Pons (tissue), 1 donor: ENCODE measurements around the gene FUBP3.

Experiments used
- DNase-seq: peaks from one replicate; pipeline ENCODE4 v3.0.0-alpha.2; 2016; ENCODE audit warnings: low spot score

FUBP3 gene

DNA sequence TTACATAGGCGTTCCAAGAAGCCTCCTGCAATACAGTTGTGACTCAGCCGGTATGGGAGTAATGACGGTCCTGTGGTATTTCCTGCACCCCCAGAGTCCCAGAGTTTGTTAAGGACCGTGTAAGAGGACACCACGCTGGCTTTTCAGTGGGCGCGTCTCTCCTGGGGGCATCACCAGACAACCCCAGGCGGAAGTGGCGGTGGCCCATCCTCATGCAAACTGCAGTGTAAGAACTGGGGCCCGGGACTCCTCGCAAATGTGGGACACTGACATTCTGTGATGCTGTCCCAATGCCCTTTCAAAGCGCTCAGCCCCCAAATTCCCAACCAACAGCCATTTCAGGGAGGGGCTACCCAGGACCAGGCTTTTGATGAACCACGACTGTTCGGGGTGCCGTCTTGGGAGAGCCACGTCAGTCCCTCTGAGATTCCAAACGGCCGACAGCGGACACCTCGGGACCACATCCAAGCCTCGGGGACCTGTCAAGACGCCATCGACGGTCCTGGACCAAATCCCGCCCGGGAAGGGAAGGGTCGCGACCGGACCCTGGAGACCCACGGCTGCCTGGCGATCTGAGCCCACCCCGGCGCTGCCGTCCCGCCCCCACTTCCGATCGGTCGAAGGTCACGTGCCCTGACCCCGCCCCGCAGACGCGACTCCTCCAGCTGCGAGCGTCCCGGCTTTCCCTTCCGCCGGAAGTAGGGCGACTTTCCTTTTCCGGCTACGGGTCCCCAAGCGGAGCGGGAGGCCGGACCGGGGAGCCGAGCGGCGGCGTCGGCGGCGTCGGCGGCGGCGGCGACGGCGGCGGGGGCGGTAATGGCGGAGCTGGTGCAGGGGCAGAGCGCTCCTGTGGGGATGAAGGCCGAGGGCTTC lies at the start of gene FUBP3:
TSS of gene FUBP3 (plus strand) at position 713 of the 873 bp plus-strand sequence. CDS start at position 817, 104 bp downstream.
- DNase-seq: peak; percentile 87

GRCh38 chr9:130530938-130531337 lies 48.4 kb upstream of the FUBP3 start:
- DNase-seq: no peak

DNA sequence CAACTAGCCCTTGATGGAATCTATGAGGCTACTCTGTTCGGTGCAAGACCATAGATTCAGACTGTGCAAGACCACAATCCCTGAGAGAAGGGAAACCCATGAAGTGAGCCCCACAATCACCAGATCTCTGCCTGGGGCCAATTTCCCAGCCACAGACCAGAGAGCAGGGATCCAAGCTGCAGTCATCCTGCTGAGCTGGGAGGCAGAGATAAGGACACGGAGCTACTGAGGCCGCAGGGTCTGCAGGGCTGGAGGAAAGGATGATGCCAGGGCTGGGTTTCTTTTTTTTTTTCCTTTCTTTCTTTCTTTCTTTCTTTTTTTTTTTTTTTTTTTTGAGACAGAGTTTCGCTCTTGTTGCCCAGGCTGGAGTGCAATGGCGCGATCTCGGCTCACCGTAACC lies 47.7 kb upstream of the FUBP3 start:
- no peak for DNase-seq

GRCh38 chr9:130532426-130533080 lies 46.8 kb upstream of the FUBP3 start:
- no peak for DNase-seq

GRCh38 chr9:130535818-130536521 lies 43.4 kb upstream of the FUBP3 start:
- peak; percentile 1 for DNase-seq

- DNase-seq: no peak
Observed at GRCh38 chr9:130536701-130537107, 42.7 kb upstream of the FUBP3 start.

- DNase-seq: no peak
Observed at GRCh38 chr9:130537346-130538050, 41.9 kb upstream of the FUBP3 start.

GRCh38 chr9:130539420-130540223 lies 39.8 kb upstream of the FUBP3 start:
- no peak for DNase-seq

GRCh38 chr9:130541533-130541932 lies 37.8 kb upstream of the FUBP3 start:
- DNase-seq: no peak

DNA sequence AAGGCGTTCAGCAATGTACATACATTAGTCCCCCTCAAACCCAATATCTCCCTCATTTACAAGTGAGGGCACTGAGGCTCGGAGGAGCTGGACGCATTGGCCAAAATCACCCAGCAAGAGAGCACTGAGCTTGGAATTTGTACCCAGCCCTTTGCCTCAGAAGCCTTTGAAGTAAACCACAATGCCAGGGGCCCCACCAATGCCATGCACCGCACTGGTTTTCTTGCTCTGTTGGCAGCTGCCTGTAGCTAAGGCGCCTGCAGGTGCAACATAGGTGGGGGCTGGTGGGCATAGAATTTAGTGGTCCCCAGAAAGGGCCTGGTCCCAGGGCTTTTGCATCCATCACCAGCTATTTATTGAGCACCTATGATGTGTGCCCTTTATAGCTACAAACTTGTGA lies 37.3 kb upstream of the FUBP3 start:
- no peak for DNase-seq

DNA sequence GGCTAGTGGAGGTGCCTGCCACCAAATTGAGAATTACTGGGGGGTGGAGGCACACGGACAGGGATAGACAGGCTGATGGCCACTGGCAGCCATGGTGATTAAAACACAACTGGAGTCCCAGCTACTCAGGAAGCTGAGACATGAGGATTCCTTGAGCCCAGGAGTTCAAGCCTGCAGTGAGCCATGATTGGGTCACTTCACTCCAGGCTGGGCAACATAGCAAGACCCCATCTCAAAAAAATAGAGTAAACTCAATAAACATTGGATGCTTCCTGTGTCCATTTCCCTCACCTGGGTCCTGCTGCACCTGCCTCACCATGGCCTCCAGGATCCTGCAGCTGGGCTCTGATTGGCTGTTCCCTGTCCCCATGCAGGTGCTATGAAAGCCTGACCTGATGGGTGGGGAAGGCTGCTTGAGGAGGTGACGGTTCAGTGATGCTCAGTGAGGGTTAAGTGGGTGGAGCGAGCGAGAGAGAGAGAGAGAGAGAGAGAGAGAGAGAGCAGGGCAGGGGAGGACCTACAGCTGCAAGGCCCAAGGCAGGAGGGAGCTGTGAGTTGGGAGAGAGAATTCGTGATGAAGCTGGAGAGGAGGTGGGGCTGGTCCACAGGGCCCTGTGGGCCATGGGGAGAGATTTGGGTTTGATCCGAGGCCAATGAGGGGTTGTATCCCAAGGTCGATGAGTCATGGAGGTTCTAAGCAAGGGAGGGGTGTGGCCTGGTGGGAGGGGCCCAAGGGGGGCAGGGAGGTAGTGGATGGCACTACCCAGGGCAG lies 36.7 kb upstream of the FUBP3 start:
- no peak for DNase-seq

DNA sequence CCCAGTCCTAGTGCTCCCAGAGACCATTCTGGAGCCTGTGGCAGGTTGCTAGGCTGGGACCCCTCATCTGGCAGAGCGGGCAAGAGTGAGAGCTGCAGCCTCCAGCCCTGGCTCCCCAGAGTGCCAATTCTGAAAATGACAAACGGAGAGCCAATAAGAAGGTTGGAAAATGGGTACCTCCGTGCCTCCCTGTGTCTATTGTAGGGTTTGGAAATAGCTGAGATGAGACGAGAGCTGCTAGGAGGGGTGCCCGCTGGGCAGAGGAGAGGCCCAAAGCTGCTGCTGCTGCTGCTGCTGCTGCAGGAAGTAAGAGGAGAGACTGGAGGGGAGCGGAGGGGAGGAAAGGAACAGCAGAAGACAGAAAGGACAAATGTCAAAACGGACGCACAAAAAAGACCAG lies 36.0 kb upstream of the FUBP3 start:
- DNase-seq: no peak

DNA sequence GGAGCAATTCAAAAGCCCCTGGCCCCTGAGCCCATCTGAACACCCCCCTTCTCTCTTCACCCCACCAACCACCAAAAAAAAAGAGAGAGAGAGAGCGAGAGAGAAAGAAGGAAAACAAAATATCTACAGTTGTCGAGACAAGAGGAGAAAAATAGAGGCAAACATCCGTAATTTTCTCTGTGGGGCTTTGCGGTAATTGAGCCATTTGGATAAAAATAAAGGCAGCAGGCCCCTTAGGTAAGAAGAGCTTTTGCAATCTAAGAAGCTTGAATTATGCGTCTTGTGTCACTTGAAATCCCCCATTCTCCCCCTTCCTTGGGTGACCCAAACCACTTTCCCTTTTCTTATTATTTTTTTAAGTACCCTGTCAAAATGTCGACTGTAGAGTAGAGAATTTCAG lies 35.5 kb upstream of the FUBP3 start:
- DNase-seq: no peak

DNA sequence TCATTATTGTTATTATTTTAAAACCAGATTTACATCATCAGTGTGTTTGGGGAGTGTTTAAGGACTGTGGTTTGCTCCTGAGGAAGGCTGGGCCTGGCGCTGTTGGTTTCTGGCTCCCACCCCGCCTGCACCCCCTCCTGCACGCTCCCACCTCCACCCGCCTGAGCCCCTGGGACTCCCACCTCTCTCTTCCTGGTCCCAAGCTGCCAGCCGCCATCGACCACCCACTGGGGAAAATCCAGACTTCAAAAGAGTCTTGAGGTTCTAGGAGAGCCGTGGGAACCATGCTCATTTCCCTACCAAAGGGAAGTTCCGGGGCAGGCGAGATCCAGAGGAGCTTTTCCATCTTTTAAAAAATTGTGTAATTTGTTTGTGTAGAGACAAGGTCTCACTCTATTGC lies 35.0 kb upstream of the FUBP3 start:
- DNase-seq: no peak

- DNase-seq: no peak
Observed at GRCh38 chr9:130548103-130548502, 31.3 kb upstream of the FUBP3 start.

DNA sequence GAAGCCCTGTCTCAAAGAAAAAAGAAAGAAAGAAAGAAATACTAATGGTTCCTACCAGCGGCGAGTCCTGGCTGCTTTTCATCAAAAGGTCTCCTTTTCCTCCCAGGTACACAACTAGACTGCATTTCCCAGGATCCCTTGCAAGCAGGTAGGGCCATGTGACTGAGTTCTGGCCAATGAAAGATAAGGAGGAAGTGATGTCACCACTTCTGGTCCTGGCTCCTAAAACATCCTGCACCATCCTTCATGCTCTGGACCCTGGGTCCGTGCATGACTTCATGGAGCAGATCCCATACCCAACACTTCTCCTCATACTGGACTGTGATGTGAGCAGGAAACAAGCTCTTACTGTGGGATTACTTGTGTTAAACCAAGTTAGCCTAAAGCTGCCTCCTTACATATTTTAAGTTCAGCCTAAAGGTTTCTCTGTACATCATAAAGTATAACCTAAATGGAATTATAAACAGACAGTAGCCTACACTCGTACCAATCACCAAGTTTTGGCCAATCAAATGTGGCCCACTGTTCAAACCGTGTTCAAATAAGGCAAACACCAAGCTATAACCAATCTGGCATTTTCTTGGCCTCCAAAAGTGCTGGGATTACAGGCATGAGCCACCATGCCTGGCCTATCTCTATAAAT lies 30.2 kb upstream of the FUBP3 start:
- no peak for DNase-seq

GRCh38 chr9:130554606-130555005 lies 24.8 kb upstream of the FUBP3 start:
- DNase-seq: no peak

DNA sequence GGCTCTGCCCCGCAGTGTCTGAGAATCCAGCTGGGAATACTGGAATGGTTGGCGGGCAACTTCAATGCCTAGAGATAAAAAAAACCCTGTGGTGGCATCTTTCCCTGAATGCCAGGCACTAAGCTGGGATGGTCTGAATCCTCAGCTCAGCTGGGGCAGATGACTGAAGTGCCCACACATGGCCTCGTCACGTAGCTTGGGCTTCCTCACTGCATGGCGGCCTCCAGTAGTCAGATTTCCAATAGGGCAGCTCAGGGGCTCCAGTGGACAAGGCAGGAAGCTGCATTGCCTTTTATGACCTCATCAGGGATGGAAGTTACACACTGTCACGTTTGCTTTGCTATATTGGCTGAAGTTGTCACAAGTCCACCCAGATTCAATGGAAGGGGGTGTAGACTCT lies 24.3 kb upstream of the FUBP3 start:
- no peak for DNase-seq

DNA sequence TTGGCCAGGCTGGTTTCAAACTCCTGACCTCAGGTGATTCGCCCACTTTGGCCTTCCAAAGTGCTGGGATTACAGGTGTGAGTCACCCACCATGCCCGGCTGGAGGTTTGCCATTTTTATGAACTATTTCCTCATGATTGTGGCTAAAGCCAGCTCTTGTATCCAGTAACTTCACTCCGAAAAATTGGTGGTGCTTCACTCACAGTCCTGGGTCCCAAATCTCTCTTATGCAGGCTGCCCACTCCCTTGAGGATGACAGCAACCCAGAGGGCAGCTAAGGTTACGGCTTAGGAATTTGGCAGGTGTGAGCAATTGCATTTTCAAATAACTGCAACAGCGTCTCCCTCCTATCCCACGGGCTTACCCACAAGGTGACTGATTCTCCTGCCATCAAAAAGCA lies 23.4 kb upstream of the FUBP3 start:
- no peak for DNase-seq
